ENCODE measurements around the gene ENKD1. TPM values are rescaled to one million over a fixed set of nuclear protein-coding genes. Genes with fewer than 3 reads are reported as not detected.

Gene ENKD1
- total RNA-seq, 1 experiment from 2014 or later: 11.9 TPM

- TF ChIP-seq ELF4 (CRISPR knock-in tag; IDR thresholded peaks at IDR 0.05; ENCODE audit: low read depth): no peak
- TF ChIP-seq GRHL2 (CRISPR knock-in tag; IDR thresholded peaks at IDR 0.05; ENCODE audit: insufficient replicate concordance, severe bottlenecking): no peak
- TF ChIP-seq FOXK1 (CRISPR knock-in tag; IDR thresholded peaks at IDR 0.05): 0 out of 2 replicates have a peak, but pooled peaks have one; percentile 2
- TF ChIP-seq HMGXB4 (CRISPR knock-in tag; IDR thresholded peaks at IDR 0.05): no peak; the same call in 1 of the 2 replicates
- TF ChIP-seq MYBL2 (CRISPR knock-in tag; IDR thresholded peaks at IDR 0.05): no peak
- no peak for TF ChIP-seq CBFB (CRISPR knock-in tag; IDR thresholded peaks at IDR 0.05; ENCODE audit: low read depth)
- no peak for TF ChIP-seq FOXP1 (CRISPR knock-in tag; IDR thresholded peaks at IDR 0.05; ENCODE audit: borderline replicate concordance)
- TF ChIP-seq ZNF671 (CRISPR knock-in tag; IDR thresholded peaks at IDR 0.05): no peak
- no peak for TF ChIP-seq ZNF263 (CRISPR knock-in tag; IDR thresholded peaks at IDR 0.05; ENCODE audit: low read depth)
- TF ChIP-seq RELA (CRISPR knock-in tag; IDR thresholded peaks at IDR 0.05; ENCODE audit: borderline replicate concordance): no peak
- no peak for TF ChIP-seq NFE2L1 (CRISPR knock-in tag; IDR thresholded peaks at IDR 0.05)
- TF ChIP-seq ZBTB21 (CRISPR knock-in tag; IDR thresholded peaks at IDR 0.05; ENCODE audit: borderline replicate concordance): no peak
- TF ChIP-seq TCF7 (CRISPR knock-in tag; IDR thresholded peaks at IDR 0.05; ENCODE audit: low read depth): no peak
- TF ChIP-seq OVOL2 (CRISPR knock-in tag; IDR thresholded peaks at IDR 0.05; ENCODE audit: borderline replicate concordance): no peak
- no peak for TF ChIP-seq ZNF425 (CRISPR knock-in tag; conservative IDR thresholded peaks at IDR 0.05)
- no peak for TF ChIP-seq ZNF423 (CRISPR knock-in tag; IDR thresholded peaks at IDR 0.05)
- TF ChIP-seq ZNF219 (CRISPR knock-in tag; IDR thresholded peaks at IDR 0.05; ENCODE audit: borderline replicate concordance): peak; percentile 64; the same call in 1 of the 2 replicates
- TF ChIP-seq MXD4 (CRISPR knock-in tag; IDR thresholded peaks at IDR 0.05; ENCODE audit: borderline replicate concordance): no peak
- TF ChIP-seq ZNF281 (CRISPR knock-in tag; IDR thresholded peaks at IDR 0.05): no peak
- TF ChIP-seq, protein P1, sequence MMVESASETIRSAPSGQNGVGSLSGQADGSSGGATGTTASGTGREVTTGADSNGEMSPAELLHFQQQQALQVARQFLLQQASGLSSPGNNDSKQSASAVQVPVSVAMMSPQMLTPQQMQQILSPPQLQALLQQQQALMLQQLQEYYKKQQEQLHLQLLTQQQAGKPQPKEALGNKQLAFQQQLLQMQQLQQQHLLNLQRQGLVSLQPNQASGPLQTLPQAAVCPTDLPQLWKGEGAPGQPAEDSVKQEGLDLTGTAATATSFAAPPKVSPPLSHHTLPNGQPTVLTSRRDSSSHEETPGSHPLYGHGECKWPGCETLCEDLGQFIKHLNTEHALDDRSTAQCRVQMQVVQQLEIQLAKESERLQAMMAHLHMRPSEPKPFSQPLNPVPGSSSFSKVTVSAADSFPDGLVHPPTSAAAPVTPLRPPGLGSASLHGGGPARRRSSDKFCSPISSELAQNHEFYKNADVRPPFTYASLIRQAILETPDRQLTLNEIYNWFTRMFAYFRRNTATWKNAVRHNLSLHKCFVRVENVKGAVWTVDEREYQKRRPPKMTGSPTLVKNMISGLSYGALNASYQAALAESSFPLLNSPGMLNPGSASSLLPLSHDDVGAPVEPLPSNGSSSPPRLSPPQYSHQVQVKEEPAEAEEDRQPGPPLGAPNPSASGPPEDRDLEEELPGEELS (CRISPR knock-in tag; IDR thresholded peaks at IDR 0.05): no peak
- TF ChIP-seq ZNF416 (CRISPR knock-in tag; IDR thresholded peaks at IDR 0.05): no peak
- 0 out of 2 replicates have a peak, but pooled peaks have one; percentile 23 for TF ChIP-seq KAT7 (CRISPR knock-in tag; IDR thresholded peaks at IDR 0.05; ENCODE audit: borderline replicate concordance)
- TF ChIP-seq, protein P2, sequence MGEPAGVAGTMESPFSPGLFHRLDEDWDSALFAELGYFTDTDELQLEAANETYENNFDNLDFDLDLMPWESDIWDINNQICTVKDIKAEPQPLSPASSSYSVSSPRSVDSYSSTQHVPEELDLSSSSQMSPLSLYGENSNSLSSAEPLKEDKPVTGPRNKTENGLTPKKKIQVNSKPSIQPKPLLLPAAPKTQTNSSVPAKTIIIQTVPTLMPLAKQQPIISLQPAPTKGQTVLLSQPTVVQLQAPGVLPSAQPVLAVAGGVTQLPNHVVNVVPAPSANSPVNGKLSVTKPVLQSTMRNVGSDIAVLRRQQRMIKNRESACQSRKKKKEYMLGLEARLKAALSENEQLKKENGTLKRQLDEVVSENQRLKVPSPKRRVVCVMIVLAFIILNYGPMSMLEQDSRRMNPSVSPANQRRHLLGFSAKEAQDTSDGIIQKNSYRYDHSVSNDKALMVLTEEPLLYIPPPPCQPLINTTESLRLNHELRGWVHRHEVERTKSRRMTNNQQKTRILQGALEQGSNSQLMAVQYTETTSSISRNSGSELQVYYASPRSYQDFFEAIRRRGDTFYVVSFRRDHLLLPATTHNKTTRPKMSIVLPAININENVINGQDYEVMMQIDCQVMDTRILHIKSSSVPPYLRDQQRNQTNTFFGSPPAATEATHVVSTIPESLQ (CRISPR knock-in tag; IDR thresholded peaks at IDR 0.05): no peak
- no peak for TF ChIP-seq SOX15 (CRISPR knock-in tag; IDR thresholded peaks at IDR 0.05)
- TF ChIP-seq EMX1 (CRISPR knock-in tag; IDR thresholded peaks at IDR 0.05): no peak
- TF ChIP-seq, protein P3, sequence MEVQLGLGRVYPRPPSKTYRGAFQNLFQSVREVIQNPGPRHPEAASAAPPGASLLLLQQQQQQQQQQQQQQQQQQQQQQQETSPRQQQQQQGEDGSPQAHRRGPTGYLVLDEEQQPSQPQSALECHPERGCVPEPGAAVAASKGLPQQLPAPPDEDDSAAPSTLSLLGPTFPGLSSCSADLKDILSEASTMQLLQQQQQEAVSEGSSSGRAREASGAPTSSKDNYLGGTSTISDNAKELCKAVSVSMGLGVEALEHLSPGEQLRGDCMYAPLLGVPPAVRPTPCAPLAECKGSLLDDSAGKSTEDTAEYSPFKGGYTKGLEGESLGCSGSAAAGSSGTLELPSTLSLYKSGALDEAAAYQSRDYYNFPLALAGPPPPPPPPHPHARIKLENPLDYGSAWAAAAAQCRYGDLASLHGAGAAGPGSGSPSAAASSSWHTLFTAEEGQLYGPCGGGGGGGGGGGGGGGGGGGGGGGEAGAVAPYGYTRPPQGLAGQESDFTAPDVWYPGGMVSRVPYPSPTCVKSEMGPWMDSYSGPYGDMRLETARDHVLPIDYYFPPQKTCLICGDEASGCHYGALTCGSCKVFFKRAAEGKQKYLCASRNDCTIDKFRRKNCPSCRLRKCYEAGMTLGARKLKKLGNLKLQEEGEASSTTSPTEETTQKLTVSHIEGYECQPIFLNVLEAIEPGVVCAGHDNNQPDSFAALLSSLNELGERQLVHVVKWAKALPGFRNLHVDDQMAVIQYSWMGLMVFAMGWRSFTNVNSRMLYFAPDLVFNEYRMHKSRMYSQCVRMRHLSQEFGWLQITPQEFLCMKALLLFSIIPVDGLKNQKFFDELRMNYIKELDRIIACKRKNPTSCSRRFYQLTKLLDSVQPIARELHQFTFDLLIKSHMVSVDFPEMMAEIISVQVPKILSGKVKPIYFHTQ (CRISPR knock-in tag; IDR thresholded peaks at IDR 0.05): no peak
- no peak for TF ChIP-seq ETV6 (CRISPR knock-in tag; IDR thresholded peaks at IDR 0.05)
Measured at GRCh38 chr16:67661101-67661761, 5.3 kb downstream of the ENKD1 start (continued).

All from WTC11 (cell line).